ENCODE measurements around the gene LPCAT2. TPM values are rescaled to one million over a fixed set of nuclear protein-coding genes. Genes with fewer than 3 reads are reported as not detected.

Gene LPCAT2
- total and polyA plus RNA-seq, 2 donors (not counting 1 experiment from before 2014, with no cell fraction given): 0.15 to 0.59 TPM

DNA sequence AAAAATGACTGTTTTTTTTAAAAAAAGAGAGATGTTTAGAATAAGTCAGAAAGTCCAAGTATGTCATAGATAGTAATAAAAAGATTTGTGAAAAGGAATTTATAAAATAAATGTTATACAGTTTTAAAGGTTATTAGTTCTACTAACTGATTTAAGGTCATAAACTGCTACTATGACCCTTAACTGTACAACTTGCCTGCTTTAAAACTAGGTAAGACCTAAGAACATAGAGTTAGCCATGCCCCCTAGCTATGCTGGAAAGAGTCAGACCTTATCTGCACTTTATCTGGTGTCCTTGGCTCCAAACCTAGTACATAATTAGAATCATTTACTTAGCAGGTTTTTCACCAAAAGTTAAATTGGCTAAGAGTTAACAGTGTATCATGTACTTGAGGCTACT lies 123.4 kb downstream of the LPCAT2 start:
- Mint-ChIP-seq H3K9me3 (ENCODE audit: insufficient read depth) (no peaks in the 10 kb centered on the region), H3K27me3 (peaks cover 18% of the 10 kb centered on the region), H3K4me1 (no peaks in the 10 kb centered on the region), H3K27ac (no peak overlapping the region), H3K4me3 (no peak overlapping the region)
- no peak overlapping the region for H3K9ac ChIP-seq (ENCODE audit: low read length)
- ChIA-PET CTCF (no interaction called here), POLR2A (no interaction called here)
- H2AFZ ChIP-seq (ENCODE audit: insufficient read depth, low read depth, low read length, poor library complexity, severe bottlenecking): no peak overlapping the region
- TF ChIP-seq EZH2 (IDR thresholded peaks at IDR 0.05; ENCODE audit: borderline replicate concordance, insufficient read depth, low read depth, low read length, poor library complexity, severe bottlenecking): no peak
- TF ChIP-seq, protein P1, sequence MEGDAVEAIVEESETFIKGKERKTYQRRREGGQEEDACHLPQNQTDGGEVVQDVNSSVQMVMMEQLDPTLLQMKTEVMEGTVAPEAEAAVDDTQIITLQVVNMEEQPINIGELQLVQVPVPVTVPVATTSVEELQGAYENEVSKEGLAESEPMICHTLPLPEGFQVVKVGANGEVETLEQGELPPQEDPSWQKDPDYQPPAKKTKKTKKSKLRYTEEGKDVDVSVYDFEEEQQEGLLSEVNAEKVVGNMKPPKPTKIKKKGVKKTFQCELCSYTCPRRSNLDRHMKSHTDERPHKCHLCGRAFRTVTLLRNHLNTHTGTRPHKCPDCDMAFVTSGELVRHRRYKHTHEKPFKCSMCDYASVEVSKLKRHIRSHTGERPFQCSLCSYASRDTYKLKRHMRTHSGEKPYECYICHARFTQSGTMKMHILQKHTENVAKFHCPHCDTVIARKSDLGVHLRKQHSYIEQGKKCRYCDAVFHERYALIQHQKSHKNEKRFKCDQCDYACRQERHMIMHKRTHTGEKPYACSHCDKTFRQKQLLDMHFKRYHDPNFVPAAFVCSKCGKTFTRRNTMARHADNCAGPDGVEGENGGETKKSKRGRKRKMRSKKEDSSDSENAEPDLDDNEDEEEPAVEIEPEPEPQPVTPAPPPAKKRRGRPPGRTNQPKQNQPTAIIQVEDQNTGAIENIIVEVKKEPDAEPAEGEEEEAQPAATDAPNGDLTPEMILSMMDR (IDR thresholded peaks at IDR 0.05): no peak
- H3K4me2 ChIP-seq (replicated peaks; ENCODE audit: low read depth, low read length, poor library complexity, severe bottlenecking): no peak overlapping the region
- H3K36me3 ChIP-seq (replicated peaks in 1 of 2; ENCODE audit: control extremely low read depth in 1 of 2, control insufficient read depth in 1 of 2, extremely low read depth in 1 of 2, insufficient read depth in 2 of 2, low read length in 1 of 2): no peaks in the 10 kb centered on the region
- intact Hi-C loops (cut with micrococcal nuclease): no loop called here
- H4K20me1 ChIP-seq (ENCODE audit: control insufficient read depth, insufficient read depth, low read length, poor library complexity, severe bottlenecking): no peaks in the 10 kb centered on the region
- H3K4me1 ChIP-seq (ENCODE audit: control insufficient read depth in 2 of 2, insufficient read depth in 2 of 2, low read length in 2 of 2): no peaks in the 10 kb centered on the region
- H3K79me2 ChIP-seq (ENCODE audit: control insufficient read depth, insufficient read depth, low read length): no peaks in the 10 kb centered on the region
- H3K27ac ChIP-seq (ENCODE audit: low read length in 2 of 2): no peak overlapping the region
- ATAC-seq (ENCODE audit: low read depth) (no peak), DNase-seq (no peak)
- peaks cover 0 to 4% (median 0%) of the 10 kb centered on the region in 4 experiments for H3K27me3 ChIP-seq (replicated peaks in 1 of 4; ENCODE audit: control extremely low read depth in 1 of 4, control insufficient read depth in 3 of 4, insufficient read depth in 4 of 4, low read length in 3 of 4)
- H3K9me3 ChIP-seq (ENCODE audit: control extremely low read depth in 1 of 3, control insufficient read depth in 2 of 3, insufficient read depth in 1 of 3, low read length in 2 of 3): no peaks in the 10 kb centered on the region
- no peak overlapping the region for H3K4me3 ChIP-seq (ENCODE audit: control extremely low read depth in 1 of 5, extremely low read depth in 1 of 5, insufficient read depth in 1 of 5, low read depth in 2 of 5, low read length in 4 of 5)

DNA sequence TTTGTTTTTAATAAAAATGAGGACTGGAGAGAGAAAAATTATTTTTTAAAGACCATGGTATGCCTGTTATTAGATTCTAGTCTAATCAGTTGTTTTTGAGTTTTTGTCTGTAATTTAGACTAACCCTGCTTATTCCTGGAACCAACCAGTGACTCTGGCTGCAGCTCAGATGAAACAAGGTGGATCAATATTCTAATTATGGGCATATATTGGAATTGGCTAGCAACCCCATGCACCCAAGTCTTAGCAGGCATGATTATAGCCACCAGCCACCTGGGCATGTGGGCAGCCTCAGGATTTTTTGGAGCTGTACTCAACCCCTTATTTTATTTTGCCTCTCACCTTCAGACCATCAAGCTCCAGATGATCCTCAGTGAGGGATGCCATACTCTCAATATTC lies 125.3 kb downstream of the LPCAT2 start:
- no peak overlapping the region for H3K27ac ChIP-seq (ENCODE audit: low read length in 2 of 2)
- H3K27me3 ChIP-seq (replicated peaks in 1 of 4; ENCODE audit: control extremely low read depth in 1 of 4, control insufficient read depth in 3 of 4, insufficient read depth in 4 of 4, low read length in 3 of 4): peaks cover 0 to 4% (median 0%) of the 10 kb centered on the region in 4 experiments
- H2AFZ ChIP-seq (ENCODE audit: insufficient read depth, low read depth, low read length, poor library complexity, severe bottlenecking): no peak overlapping the region
- POLR2A ChIA-PET: no interaction called here
- intact Hi-C loops (cut with micrococcal nuclease): no loop called here
- H3K4me1 ChIP-seq (ENCODE audit: control insufficient read depth in 2 of 2, insufficient read depth in 2 of 2, low read length in 2 of 2): no peaks in the 10 kb centered on the region
- H3K27me3 Mint-ChIP-seq: peaks cover 19% of the 10 kb centered on the region
- H3K9me3 ChIP-seq (ENCODE audit: control extremely low read depth in 1 of 3, control insufficient read depth in 2 of 3, insufficient read depth in 1 of 3, low read length in 2 of 3): no peaks in the 10 kb centered on the region
- H4K20me1 ChIP-seq (ENCODE audit: control insufficient read depth, insufficient read depth, low read length, poor library complexity, severe bottlenecking): no peaks in the 10 kb centered on the region
- H3K4me2 ChIP-seq (replicated peaks; ENCODE audit: low read depth, low read length, poor library complexity, severe bottlenecking): no peak overlapping the region
- no peaks in the 10 kb centered on the region for H3K36me3 ChIP-seq (replicated peaks in 1 of 2; ENCODE audit: control extremely low read depth in 1 of 2, control insufficient read depth in 1 of 2, extremely low read depth in 1 of 2, insufficient read depth in 2 of 2, low read length in 1 of 2)
- H3K4me1 Mint-ChIP-seq: no peaks in the 10 kb centered on the region
- DNase-seq: no peak
- no peaks in the 10 kb centered on the region for H3K79me2 ChIP-seq (ENCODE audit: control insufficient read depth, insufficient read depth, low read length)
- CTCF ChIA-PET: no interaction called here
- H3K9me3 Mint-ChIP-seq (ENCODE audit: insufficient read depth): no peaks in the 10 kb centered on the region
- H3K4me3 Mint-ChIP-seq: no peak overlapping the region
- no peak overlapping the region for H3K27ac Mint-ChIP-seq
- no peak overlapping the region for H3K4me3 ChIP-seq (ENCODE audit: control extremely low read depth in 1 of 5, extremely low read depth in 1 of 5, insufficient read depth in 1 of 5, low read depth in 2 of 5, low read length in 4 of 5)
- no peak for TF ChIP-seq EZH2 (IDR thresholded peaks at IDR 0.05; ENCODE audit: borderline replicate concordance, insufficient read depth, low read depth, low read length, poor library complexity, severe bottlenecking)
- TF ChIP-seq, protein P1 (IDR thresholded peaks at IDR 0.05): no peak
- H3K9ac ChIP-seq (ENCODE audit: low read length): no peak overlapping the region
- no peak for ATAC-seq (ENCODE audit: low read depth)

Other genes starting within 250 kb of the LPCAT2 start
- gene IRX6, start 184.9 kb upstream of the LPCAT2 start, total RNA-seq: 0.15 TPM in 2 replicates
- gene IRX6, start 184.9 kb upstream of the LPCAT2 start, polyA plus RNA-seq: 0.07 and 0.10 TPM in 2 replicates
- gene MMP2, start 29.9 kb upstream of the LPCAT2 start, total RNA-seq: not detected in 2 replicates
- not detected in 2 replicates for gene MMP2, start 29.9 kb upstream of the LPCAT2 start, polyA plus RNA-seq
- not detected in 2 replicates for gene CAPNS2, start 57.6 kb downstream of the LPCAT2 start, total RNA-seq
- gene CAPNS2, start 57.6 kb downstream of the LPCAT2 start, polyA plus RNA-seq: not detected in 2 replicates
- gene SLC6A2, start 146.9 kb downstream of the LPCAT2 start, total RNA-seq: not detected in 2 replicates
- not detected in 2 replicates for gene SLC6A2, start 146.9 kb downstream of the LPCAT2 start, polyA plus RNA-seq

Measured in B cell (primary cell).